Measurements from ENCODE around the gene CALHM5.
A peak's percentile ranks its signal among the peaks of the same experiment; 100 is the strongest.

The CALHM5 gene

DNA sequence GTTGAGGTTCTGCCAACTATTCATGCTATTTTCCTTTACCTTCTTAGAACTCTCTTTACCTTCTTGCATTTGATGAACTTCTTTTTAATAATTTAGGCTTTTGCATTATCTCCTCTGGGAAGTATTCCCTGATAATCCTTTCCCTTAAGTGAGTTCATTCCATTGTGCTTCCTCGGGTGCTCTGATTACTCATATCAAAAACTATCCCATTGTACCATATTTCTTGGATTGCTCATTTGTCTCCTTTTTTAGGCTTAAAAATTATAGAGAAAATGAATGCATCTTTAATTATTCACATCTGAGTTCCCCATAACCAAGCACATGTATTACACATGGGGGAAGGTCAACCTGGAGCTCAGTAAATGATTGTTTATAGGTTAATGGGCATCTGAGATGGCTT lies 44.6 kb downstream of the CALHM5 start:
- DNase-seq, result no peak

DNA sequence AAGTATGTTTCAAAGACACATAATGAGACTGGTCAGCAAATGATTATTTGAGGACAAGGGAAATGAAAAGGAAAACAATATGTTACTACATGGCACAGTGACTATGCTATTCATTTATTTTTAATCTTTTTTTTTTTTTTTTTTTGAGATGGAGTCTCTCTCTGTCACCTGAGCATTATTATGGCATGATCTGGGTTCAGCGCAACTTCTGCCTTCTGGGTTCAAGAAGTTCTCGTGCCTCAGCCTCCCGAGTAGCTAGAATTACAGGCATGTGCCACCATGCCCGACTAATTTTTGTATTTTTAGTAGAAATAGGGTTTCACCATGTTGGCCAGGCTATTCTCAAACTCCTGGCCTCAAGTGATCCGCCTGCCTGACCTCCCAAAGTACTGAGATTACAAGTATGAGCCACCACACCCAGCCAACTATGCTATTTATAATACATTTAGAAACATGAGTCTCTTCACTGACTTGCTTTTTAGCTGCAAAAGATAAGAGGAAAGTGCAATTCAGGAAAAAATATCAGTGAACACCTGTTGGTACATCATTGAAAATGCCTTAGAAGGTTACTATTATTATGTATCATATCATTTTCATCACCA lies 45.5 kb downstream of the CALHM5 start:
- DNase-seq, result no peak

DNA sequence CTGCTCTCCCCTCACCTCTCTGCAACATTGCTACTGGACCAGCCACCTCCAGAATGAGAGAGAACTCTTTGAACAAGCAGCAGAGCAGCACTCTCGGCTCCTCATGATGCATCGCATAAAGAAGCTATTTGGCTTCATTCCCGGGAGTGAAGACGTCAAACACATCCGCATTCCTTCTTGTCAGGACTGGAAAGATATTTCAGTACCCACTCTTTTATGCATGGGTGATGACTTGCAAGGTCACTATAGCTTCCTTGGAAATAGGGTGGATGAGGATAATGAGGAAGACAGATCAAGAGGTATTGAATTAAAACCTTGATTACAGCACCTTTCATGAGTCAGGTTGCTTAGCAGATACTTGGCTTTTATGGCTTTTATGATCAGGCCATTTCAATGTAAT lies 46.5 kb downstream of the CALHM5 start:
- no peak for DNase-seq

GRCh38 chr6:116560130-116560529 lies 48.7 kb downstream of the CALHM5 start:
- DNase-seq, result no peak

DNA sequence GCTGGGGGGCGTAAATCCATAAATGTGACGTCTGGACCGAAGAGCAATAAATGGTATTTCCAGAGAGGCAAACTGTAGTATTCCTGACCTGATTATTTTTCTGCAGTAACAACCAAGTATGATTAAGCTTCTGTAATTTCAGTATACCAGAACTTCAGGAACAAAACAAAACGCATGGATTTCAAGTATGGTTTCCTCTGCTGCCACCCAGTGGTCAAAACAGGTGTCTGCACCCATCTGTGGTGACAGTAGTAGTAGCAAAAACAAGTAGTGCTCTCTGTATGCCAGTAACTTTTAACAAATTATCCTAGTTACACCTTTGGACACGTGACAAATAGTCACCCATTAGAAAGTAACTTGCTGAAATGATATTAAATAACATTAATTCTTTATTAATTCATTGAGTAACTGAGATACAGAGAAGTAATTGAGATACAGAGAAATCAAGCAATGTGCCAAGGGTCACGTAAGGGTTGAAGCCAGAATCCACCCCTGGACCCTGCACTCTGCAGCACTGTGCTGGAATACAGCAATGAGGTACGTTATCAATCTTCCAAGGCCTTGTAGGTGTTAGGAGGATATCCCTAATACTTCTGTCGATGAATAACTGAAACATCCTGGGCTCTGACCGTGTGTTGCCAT lies 50.1 kb downstream of the CALHM5 start:
- peak; percentile 33 for DNase-seq

DNA sequence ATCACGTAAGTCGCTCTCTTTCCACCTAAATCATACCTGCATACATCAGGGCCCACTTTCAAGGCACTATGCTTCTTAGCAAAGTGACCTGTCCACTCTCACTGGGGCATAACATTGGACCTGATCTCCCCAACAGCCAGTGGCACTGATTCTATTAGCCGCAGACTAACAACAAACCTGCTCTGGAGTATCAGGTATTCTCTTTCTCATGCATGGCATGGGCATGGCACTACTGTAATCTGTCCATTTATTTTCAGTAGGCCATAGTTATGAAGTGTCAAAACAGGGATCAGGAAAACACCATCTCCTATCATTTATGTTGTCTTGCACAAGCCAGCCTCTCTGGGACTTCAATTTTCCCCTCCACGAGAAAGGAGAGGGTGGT lies 50.6 kb downstream of the CALHM5 start:
- no peak for DNase-seq

GRCh38 chr6:116562614-116563013 lies 51.2 kb downstream of the CALHM5 start:
- no peak for DNase-seq

DNA sequence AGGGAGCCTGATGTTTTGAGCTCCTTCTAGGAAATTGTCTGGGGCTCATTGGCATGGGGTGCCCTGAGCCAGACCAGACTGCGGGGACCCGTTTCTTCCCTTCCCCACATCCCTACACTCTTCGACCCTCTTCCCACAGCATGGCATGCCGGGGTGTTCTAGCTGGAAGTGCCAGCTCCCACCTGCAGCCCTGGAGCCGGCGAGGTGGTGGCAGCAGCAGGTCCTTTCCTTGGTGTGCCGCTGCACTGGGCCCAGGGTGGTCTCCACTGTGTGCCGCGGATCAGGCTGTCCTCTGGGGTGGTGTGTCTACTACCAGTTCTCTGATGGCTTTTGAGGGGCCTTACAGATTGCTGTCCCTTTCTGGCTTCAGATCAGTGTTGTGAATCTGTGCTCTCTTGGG lies 52.4 kb downstream of the CALHM5 start:
- no peak for DNase-seq

DNA sequence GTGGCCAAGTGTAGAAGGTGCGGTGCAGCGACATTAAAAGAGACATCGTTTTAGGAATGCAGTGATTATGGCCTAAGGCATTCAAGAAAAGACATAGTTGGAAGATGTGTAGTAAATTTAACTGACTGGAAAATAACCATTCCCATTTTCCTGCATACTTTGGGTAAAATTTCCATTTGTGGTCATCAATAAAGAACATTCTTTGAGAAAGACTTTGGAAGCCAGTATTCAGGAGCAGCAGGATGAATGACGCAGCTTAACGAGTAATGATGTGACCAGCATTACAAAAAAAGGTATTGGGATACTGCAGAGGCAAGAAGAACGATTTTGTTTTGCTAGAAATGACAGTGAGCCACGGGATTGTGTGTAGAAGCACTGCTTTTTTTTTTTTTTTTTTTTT lies 52.9 kb downstream of the CALHM5 start:
- no peak for DNase-seq

DNA sequence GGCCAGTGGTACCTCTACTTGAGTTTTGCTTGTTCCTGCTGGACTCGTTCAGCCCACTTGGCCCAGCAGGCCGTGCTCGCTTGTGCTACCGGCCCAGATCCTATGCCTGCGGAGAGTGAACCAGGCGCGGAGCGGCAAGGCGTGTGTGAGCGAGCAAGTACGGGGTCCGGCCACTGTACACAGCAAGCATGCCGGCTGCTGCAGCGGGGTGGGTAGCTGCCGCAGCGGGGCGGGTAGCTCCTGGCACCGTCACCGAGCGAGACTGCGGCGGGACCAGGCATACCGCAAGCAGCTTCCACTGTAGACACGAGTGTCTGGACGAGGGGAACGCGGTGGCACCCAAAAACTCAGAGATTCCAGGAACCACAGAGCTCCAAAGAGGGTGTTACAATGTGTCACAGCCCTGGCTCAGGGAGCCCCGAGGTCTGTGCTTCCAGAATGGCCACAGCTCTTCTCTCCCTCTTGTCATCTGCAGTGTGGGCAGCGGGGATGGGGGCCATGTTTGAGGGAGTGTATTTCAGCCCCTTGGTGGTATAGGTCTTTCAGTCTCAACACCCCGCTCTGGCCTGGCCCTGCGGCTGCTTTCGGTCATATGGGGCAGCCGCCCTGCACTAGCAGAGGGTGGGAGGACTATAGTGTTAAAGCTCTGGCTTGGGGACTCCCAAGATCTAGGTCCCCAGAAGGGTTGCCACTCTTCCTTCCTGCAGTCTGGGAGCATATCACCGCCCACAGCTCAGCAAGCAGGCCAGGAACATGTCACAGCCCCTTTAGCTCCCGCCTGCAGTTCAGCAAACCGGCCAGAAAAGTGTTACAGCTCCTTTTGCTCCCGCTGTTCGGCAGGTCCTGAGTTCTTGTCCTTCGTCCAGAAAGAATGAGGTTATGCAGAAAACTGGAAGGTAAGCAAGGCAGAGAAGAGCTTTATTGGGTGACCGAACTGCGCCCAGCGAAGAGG lies 53.8 kb downstream of the CALHM5 start:
- DNase-seq, result no peak

DNA sequence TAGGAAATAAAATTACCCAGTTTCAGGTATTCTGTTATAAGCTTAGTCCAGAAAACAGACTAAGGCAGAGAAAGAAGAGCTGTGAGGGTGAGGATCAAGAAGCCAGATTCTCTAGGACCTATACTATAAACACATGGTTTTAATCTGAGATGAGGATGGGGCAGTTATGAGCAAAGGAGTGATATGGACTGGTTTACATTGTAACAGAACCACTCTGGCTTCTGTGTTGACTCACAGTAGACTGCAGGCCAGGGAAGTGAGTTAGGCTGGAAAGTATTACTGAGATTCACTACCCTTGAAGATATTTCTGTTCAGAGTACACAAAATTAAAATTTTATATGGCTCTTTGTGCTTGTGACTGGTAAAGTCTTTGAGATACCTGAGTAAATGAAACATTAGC lies 56.7 kb downstream of the CALHM5 start:
- no peak for DNase-seq

GRCh38 chr6:116568821-116569755 lies 57.6 kb downstream of the CALHM5 start:
- DNase-seq, result no peak

- DNase-seq, result peak; percentile 98
These were observed 59.6 kb downstream of the CALHM5 start, which contains the start of gene RWDD1 for GRCh38 chr6:116570856-116571682. Gene RWDD1 (plus strand): TSS chr6:116571504. CDS start chr6:116571583, 79 bp downstream.

GRCh38 chr6:116571683-116572000 lies 60.2 kb downstream of the CALHM5 start:
- no peak for DNase-seq

DNA sequence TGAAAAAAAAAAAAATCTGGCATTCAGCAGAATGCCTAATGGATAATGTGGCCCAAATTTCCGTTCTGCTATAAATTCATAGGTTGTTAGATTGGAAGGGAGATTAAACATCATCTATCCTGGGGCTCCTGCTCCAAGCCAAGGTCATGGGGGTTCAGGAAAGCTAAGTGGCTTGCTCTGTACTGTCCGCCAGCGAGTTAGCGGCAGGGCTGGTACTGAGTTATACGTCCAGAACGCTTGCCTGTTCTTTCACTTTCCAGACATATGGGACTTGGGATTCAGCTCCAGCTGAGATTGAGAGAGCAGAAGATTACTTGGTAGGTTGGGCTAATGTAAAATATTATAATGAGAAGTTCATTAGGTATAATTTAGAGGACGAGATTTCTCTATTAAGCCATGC lies 60.7 kb downstream of the CALHM5 start:
- peak; percentile 9 for DNase-seq
